B cell (primary cell): ENCODE measurements around the gene PIGW. TPM values are rescaled to one million over a fixed set of nuclear protein-coding genes. Genes with fewer than 3 reads are reported as not detected.

Source experiments
- ATAC-seq: fragments of 200-7000 bp; cut with Tn5 transposase; one replicate; pipeline ENCODE4 v1.10.0; 2021; ENCODE audit warnings: low read depth, mild to moderate bottlenecking, moderate number of reproducible peaks, moderate library complexity
- CTCF ChIA-PET: fragments of 350-600 bp; sonication (Branson Sonifier 250); formaldehyde crosslinking; loops from one replicate; lab custom pipeline; 2021; ENCODE audit warnings: antibody characterized with exemption, inconsistent platforms; lab: Charles Lee
- POLR2A ChIA-PET: fragments of 350-600 bp; sonication (Branson Sonifier 250); formaldehyde crosslinking; loops from one replicate; lab custom pipeline; 2021; ENCODE audit warnings: antibody characterized with exemption; lab: Charles Lee
- DNase-seq: peaks from one replicate; pipeline ENCODE4 v3.0.0; 2013
- H2AFZ ChIP-seq: 2 replicates; pipeline ENCODE4 v1.6.1; 2012; ENCODE audit warnings: mild to moderate bottlenecking, low read depth, low read length; ENCODE audit not compliant: insufficient read depth, poor library complexity, severe bottlenecking
- H3K27ac ChIP-seq, 2 donors: 1 replicate in 1 of 2; 2 replicates in 1 of 2; pipeline ENCODE4 v1.5.1; 2012 to 2013; ENCODE audit warnings: low read length in 2 of 2, mild to moderate bottlenecking in 2 of 2, moderate library complexity in 1 of 2
- H3K27me3 ChIP-seq, 4 experiments: fragments of 200-600 bp in 1 of 4; sonication (generic) in 1 of 4; replicated peaks in 1 of 4; 1 replicate in 2 of 4; 2 replicates in 2 of 4; pipeline versions ENCODE4 v1.6.1 to v1.7.0; 2013 to 2016; ENCODE audit warnings: low read length in 3 of 4, mild to moderate bottlenecking in 2 of 4, mixed read lengths in 1 of 4, moderate library complexity in 1 of 4; ENCODE audit not compliant: insufficient read depth in 4 of 4, control insufficient read depth in 3 of 4; ENCODE audit errors: control extremely low read depth in 1 of 4
- H3K36me3 ChIP-seq, 2 experiments: replicated peaks in 1 of 2; 1 replicate in 1 of 2; 2 replicates in 1 of 2; pipeline versions ENCODE4 v1.6.1 to v1.7.1; 2013; ENCODE audit warnings: low read length in 1 of 2; ENCODE audit not compliant: insufficient read depth in 2 of 2, control insufficient read depth in 1 of 2; ENCODE audit errors: control extremely low read depth in 1 of 2, extremely low read depth in 1 of 2
- H3K4me1 ChIP-seq, 2 donors: fragments of 200-600 bp in 1 of 2; sonication (generic) in 1 of 2; 1 replicate in 1 of 2; 2 replicates in 1 of 2; pipeline versions ENCODE4 v1.5.1 to v1.6.1; 2013 to 2017; ENCODE audit warnings: low read length in 2 of 2; ENCODE audit not compliant: control insufficient read depth in 2 of 2, insufficient read depth in 2 of 2
- H3K4me2 ChIP-seq: replicated peaks from 2 replicates; pipeline ENCODE3; 2012; ENCODE audit warnings: mild to moderate bottlenecking, low read depth, low read length; ENCODE audit not compliant: poor library complexity, severe bottlenecking
- H3K4me3 ChIP-seq, 5 experiments: fragments of 200-600 bp in 1 of 5; sonication (generic) in 1 of 5; 1 replicate in 3 of 5; 2 replicates in 2 of 5; pipeline versions ENCODE4 v1.5.1 to v1.7.0; 2011 to 2016; ENCODE audit warnings: low read length in 4 of 5, mild to moderate bottlenecking in 4 of 5, low read depth in 2 of 5, control low read depth in 1 of 5, moderate library complexity in 1 of 5; ENCODE audit not compliant: insufficient read depth in 1 of 5; ENCODE audit errors: control extremely low read depth in 1 of 5, extremely low read depth in 1 of 5
- H3K79me2 ChIP-seq: fragments of 200-600 bp; sonication (generic); one replicate; pipeline ENCODE4 v1.6.0; 2016; ENCODE audit warnings: low read length; ENCODE audit not compliant: control insufficient read depth, insufficient read depth
- H3K9ac ChIP-seq: fragments of 200-600 bp; sonication (generic); 2 replicates; pipeline ENCODE4 v1.6.1; 2017; ENCODE audit warnings: mild to moderate bottlenecking, low read length, moderate library complexity
- H3K9me3 ChIP-seq, 3 donors: one replicate each; pipeline versions ENCODE4 v1.6.1 to v1.7.1; 2013; ENCODE audit warnings: low read length in 2 of 3; ENCODE audit not compliant: control insufficient read depth in 2 of 3, insufficient read depth in 1 of 3; ENCODE audit errors: control extremely low read depth in 1 of 3
- H4K20me1 ChIP-seq: 2 replicates; pipeline ENCODE4 v1.6.0; 2012; ENCODE audit warnings: mild to moderate bottlenecking, low read length; ENCODE audit not compliant: insufficient read depth, control insufficient read depth, poor library complexity, severe bottlenecking
- H3K27ac Mint-ChIP-seq: one replicate; pipeline ENCODE4 v1.8.0; 2021; ENCODE audit warnings: mixed read lengths
- H3K27me3 Mint-ChIP-seq: one replicate; pipeline ENCODE4 v1.8.0; 2021; ENCODE audit warnings: mixed read lengths
- H3K4me1 Mint-ChIP-seq: one replicate; pipeline ENCODE4 v1.8.0; 2021; ENCODE audit warnings: mixed read lengths
- H3K4me3 Mint-ChIP-seq: one replicate; pipeline ENCODE4 v1.8.0; 2021; ENCODE audit warnings: mixed read lengths
- H3K9me3 Mint-ChIP-seq: one replicate; pipeline ENCODE4 v1.8.0; 2022; ENCODE audit warnings: mixed read lengths; ENCODE audit not compliant: insufficient read depth
- EZH2 ChIP-seq: IDR thresholded peaks from 2 replicates; pipeline ENCODE4 v1.6.1; 2012; ENCODE audit warnings: borderline replicate concordance, low read depth, mild to moderate bottlenecking, moderate library complexity, low read length; ENCODE audit not compliant: insufficient read depth, poor library complexity, severe bottlenecking
- WGBS: methylation state at CpG from one replicate; pipeline ENCODE4 v1.1.5; 2013; ENCODE audit warnings: missing lambda C conversion rate; ENCODE audit not compliant: insufficient coverage; 5-methylcytosine and 5-hydroxymethylcytosine counted together
- intact Hi-C: fragments of 100-400 bp; cut with micrococcal nuclease; formaldehyde crosslinking; loops from one replicate; pipeline ENCODE4 v1.10.0; 2022
- polyA plus RNA-seq: library from polyadenylated mRNA; depleted of rRNA; stranded (reverse); fragments of >200 nt; gene quantifications from 2 replicates; pipeline ENCODE4 v1.2.3, GENCODE V29; 2012
- total RNA-seq, 2 donors: library from RNA; stranded (reverse); fragments of 120-200 nt in 1 of 2; gene quantifications; 1 replicate in 1 of 2; 2 replicates in 1 of 2; pipeline versions ENCODE4 v1.2.3 to v1.2.4, GENCODE V29; 2013 to 2022
- TF ChIP-seq, protein P1 (sequence below): fragments of 200-600 bp; IDR thresholded peaks from one replicate; pipeline ENCODE4 v1.8.0; 2022; ENCODE audit warnings: antibody characterized with exemption, mild to moderate bottlenecking

Gene PIGW
- total and polyA plus RNA-seq, 2 donors (not counting 1 experiment from before 2014, with no cell fraction given) = 4.4 to 5.9 TPM

DNA sequence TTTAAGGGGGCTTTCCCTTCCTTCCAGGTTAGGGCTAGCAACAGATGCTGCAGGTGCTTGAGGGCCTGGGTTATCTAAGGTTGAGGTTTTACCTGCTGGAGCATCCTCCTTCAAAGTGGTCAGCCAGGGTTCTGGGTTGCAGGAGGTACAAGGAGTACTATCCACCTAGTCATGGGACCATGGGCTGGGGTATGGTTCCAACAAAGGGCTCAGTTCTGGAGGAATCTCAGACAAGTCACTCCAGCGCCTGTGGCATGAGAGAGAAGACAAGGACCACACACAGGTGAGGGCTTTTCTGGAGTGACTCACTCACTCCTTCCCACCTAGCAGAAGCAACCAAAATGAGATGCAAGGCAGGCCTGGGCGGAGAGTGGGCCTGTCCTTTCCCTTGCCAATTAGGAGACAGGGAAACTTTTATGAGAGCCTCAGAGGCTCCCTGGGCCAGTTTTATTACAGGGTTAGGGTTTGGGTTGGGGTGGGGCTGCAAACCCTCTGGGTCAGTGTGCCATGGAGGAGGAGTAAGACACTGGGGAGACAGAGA, 2.3 kb upstream of the PIGW start:
- 100% methylated on average over 2 of the region's 2 CpGs for WGBS
- DNase-seq = no peak
- H3K27me3 Mint-ChIP-seq = no peaks in the 10 kb centered on the region

More for the DNA sequence above, 2.3 kb upstream of the PIGW start:
- Histone ChIP-seq H3K79me2 (peaks cover 8% of the 10 kb centered on the region), H3K36me3 (peaks cover 0 to 17% of the 10 kb centered on the region in 2 experiments), H3K4me3 (no peak overlapping the region), H3K9me3 (peaks cover 0 to 3% (median 0%) of the 10 kb centered on the region in 3 donors), H3K4me1 (peaks cover 9 to 18% of the 10 kb centered on the region in 2 donors), H3K9ac (no peak overlapping the region), H3K27me3 (no peaks in the 10 kb centered on the region), H4K20me1 (no peaks in the 10 kb centered on the region), H2AFZ (no peak overlapping the region), H3K4me2 (no peak overlapping the region), H3K27ac (no peak overlapping the region)
- ATAC-seq = no peak
- CTCF ChIA-PET = no interaction called here
- peak overlapping the region; percentile 11 for H3K4me3 Mint-ChIP-seq
- H3K27ac Mint-ChIP-seq = peak overlapping the region; percentile 37
- intact Hi-C loops = no loop called here
- TF ChIP-seq EZH2 = no peak
- TF ChIP-seq, protein P1, sequence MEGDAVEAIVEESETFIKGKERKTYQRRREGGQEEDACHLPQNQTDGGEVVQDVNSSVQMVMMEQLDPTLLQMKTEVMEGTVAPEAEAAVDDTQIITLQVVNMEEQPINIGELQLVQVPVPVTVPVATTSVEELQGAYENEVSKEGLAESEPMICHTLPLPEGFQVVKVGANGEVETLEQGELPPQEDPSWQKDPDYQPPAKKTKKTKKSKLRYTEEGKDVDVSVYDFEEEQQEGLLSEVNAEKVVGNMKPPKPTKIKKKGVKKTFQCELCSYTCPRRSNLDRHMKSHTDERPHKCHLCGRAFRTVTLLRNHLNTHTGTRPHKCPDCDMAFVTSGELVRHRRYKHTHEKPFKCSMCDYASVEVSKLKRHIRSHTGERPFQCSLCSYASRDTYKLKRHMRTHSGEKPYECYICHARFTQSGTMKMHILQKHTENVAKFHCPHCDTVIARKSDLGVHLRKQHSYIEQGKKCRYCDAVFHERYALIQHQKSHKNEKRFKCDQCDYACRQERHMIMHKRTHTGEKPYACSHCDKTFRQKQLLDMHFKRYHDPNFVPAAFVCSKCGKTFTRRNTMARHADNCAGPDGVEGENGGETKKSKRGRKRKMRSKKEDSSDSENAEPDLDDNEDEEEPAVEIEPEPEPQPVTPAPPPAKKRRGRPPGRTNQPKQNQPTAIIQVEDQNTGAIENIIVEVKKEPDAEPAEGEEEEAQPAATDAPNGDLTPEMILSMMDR = no peak
- peaks cover 21% of the 10 kb centered on the region for H3K4me1 Mint-ChIP-seq
- POLR2A ChIA-PET = no interaction called here
- no peaks in the 10 kb centered on the region for H3K9me3 Mint-ChIP-seq
